DOHH2 (cell line): Measurements from ENCODE around the gene SPAG16.

ENCODE experiments used
- CTCF ChIP-seq: fragments of 200-600 bp; sonication (generic); IDR thresholded peaks from one replicate; pipeline ENCODE4 v1.5.1; 2014; ENCODE audit warnings: antibody characterized with exemption, mild to moderate bottlenecking, low read depth, low read length; ENCODE audit not compliant: poor library complexity, severe bottlenecking
- EZH2phosphoT487 ChIP-seq: fragments of 200-600 bp; sonication (generic); IDR thresholded peaks from 2 replicates; pipeline ENCODE4 v1.6.1; 2017; ENCODE audit warnings: borderline replicate concordance, mild to moderate bottlenecking, antibody characterized with exemption, low read length, moderate library complexity, mixed read lengths

- no peak for TF ChIP-seq CTCF
- no peak for TF ChIP-seq EZH2phosphoT487
These were observed 855.5 kb downstream of the SPAG16 start for GRCh38 chr2:214139630-214140284.
